Lung microvascular endothelial cell (primary cell): ENCODE results near the gene MARS1. TPM values are rescaled to one million over a fixed set of nuclear protein-coding genes. Genes with fewer than 3 reads are reported as not detected.

Source experiments
- DNase-seq, 2 donors: peaks; one replicate each; pipeline versions ENCODE4 v3.0.0 to v3.0.0-alpha.2; 2010; ENCODE audit warnings: low read depth in 2 of 2
- total RNA-seq: library from RNA; depleted of rRNA; stranded (reverse); fragments of >200 nt; gene quantifications from 2 replicates; pipeline ENCODE4 v1.2.1, GENCODE V29; 2014

Gene MARS1
- total RNA-seq, 1 donor from 2014 or later = 123 TPM

DNA sequence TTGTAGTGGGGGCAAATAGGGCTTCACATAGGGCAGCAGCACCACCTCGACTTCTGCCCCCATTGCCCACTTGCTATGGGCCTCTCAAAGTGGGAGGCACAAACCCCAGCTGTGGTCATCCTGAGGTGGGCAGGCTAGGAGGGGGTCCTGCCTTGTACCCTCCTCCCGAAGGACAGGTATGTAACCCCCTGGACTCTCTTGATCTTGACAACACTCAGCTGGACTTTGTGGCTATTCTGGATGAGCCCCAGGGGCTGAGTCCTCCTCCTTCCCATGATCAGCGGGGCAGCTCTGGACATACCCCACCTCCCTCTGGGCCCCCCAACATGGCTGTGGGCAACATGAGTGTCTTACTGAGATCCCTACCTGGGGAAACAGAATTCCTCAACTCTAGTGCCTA is 16.2 kb upstream of the MARS1 start:
- no peak for DNase-seq

DNA sequence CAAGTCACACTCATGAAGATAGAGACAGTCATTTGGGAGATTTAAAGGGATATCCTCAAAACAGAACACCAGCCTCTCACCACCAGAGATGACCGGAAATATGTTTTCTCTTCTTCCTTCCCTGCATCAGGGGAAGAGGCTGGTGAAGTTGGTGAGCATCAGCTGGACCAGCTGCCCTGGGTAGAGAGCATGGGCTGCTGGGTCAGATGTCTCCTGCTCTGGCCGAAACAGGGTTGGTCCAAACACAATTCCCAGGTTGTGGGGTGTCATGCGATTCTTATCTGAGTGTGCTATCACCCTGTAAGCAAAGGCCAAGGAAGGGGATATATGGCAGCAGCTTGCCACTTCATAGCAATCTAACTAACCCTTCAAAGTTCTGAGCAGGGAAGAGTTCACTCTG is 15.5 kb upstream of the MARS1 start:
- DNase-seq = no peak

DNA sequence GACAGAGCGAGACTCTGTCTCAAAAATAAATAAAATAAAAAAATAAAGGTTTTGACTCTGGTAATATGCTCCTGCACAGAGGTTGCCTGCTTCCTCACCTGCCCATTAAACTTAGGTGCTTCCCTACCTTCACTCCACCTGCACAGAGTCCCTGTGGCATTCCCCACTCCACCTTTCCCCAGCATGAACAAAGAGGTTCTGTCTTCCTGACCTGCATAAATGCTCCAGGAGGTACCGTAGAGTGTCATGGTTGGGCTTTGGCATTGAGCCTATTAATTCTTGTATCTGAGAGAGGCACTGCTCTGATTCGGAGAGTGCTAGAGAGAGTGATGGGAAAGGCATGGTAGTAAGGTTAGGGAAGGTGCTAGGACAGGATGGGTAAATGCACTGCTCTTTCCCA is 14.5 kb upstream of the MARS1 start:
- DNase-seq = no peak

DNA sequence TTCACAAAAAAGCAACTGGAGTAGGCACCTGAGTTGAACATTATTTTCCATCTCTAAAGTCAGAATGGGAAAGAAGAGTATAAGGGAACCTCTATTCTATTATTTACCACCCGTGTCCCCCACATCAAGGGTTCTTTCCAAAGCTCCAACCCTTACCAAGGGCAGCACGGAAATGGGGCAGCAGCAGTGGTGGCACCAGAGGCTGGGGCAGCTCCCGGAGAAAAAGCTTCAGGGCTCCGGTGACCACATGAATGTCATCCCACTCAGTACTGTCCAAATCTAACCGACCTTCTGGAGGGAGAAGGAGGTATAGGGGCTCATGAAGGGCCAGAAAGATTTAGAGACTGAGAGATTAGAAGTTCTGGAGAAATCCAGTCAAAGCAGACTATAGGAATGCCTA is 14.0 kb upstream of the MARS1 start:
- no peak for DNase-seq

DNA sequence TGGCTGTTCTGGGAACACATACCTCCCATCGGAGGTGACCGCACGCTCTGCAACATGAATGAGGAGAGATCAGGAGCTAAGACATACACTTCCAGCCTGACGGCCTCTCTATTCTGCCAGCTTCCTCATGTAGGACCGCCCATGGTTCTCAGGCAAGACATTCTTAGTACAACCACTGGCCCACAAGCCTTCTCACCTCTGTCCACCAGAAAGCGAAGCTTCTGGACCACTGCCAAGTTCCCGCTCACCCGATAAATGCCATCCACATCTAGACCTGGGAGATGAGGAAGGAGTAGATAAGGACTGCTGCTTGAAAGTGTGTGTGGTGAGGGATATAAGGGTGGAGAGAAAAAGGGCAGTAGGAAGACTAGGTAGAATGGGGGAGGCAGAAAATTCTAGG is 13.4 kb upstream of the MARS1 start:
- DNase-seq = no peak

DNA sequence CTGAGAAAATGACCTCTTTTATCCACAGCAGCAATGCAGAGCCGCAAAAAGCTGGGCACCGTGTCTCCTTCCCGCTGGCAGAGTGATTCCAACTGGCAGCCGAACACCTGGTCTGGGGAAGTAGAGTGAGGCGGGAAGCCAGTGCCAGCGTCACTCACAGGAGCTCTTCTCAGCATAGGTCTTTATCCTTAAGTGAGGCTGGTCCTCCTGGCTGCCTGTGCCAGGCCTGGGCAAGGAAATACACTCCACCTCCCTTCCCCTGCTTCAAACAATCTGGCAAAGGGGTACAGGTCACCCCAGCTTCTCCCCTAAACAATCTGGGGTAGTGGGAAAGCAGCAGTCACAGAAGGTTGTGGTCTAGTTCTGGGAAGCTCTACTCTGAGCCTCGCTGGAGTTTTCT is 13.0 kb upstream of the MARS1 start:
- no peak for DNase-seq

DNA sequence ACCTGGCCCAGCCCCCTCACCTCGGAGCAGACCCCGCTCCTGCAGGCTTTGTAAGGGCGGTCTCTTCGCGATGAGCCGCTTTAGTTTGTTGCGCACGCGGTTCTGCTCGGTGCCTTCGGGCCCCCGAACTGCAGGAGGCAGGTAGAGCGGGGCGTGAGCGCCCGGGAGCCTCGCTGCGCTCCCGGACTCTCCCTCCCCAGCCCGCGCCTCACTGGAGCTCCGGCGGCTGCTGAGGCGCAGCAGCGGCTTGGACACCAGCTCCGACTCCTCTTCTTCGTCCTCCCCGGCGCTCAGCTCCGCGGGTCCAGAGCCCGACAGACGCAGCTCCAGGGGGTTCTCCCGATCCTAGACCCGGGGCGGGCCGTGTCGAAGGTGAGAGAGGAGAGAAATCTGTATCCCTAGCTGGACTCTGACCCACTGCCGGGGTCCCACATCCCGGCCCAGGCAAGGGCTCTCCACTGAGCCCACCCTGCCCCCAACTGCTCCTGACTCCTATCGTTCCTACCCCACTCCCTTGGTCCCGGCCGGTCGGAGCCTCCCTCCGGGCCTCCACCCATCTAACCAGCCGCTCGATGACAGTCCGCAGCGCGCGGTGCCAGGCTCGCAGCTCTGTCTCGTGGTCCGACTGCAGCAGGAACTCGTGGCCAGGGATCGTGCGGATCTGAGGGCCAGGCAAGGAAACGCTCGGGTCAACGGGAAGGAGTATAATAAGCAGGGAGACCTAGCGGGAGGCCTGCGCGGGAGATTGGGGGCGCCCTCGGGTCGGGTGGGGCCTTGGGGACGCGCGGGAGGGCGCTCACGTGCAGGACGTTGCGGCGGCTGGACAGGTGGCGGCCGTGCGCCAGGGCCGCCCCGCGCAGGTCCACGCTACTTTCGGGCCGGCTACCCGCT is 12.4 kb upstream of the MARS1 start:
- DNase-seq = peak; percentile 43 to 45

DNA sequence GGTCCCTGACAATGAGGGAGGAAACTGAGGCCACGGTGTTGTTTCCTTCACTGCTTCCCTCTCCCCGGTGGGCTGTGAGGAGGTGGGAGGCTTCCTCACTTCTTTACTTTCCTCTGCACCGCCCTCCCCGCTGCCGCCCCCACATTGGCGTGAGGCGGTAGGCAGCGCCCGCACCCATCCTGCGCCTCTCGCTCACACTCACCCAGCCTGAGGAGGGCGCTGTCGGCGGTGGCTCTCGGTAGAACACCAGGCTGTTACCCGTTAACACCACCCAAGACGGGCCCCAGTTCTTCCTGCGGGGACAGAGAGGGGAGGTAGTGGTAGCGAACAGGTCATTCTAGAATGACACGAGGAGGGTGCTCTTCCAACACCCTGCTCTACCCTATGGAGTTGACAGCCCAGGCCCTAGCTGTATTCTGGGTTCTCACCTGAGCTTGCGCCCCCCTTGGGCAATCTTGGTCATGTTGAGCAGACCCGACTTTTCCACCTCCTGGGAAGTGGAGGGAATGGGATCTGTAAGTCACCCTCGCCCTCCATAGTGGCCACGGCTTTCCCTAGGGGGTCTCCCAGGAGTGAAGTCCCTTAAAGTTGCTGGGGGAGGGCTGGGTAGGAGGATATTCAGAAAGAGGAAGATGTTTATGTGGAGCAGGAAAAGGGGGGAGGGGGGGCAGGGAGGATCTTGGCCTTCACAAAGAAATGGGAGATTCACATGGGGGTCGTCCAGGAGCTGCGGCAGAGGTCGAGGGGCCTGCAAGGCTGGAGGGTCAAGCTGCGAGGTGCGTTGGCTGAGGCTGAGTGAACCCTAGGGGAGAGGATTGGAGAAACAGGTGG is 11.5 kb upstream of the MARS1 start:
- no peak for DNase-seq

DNA sequence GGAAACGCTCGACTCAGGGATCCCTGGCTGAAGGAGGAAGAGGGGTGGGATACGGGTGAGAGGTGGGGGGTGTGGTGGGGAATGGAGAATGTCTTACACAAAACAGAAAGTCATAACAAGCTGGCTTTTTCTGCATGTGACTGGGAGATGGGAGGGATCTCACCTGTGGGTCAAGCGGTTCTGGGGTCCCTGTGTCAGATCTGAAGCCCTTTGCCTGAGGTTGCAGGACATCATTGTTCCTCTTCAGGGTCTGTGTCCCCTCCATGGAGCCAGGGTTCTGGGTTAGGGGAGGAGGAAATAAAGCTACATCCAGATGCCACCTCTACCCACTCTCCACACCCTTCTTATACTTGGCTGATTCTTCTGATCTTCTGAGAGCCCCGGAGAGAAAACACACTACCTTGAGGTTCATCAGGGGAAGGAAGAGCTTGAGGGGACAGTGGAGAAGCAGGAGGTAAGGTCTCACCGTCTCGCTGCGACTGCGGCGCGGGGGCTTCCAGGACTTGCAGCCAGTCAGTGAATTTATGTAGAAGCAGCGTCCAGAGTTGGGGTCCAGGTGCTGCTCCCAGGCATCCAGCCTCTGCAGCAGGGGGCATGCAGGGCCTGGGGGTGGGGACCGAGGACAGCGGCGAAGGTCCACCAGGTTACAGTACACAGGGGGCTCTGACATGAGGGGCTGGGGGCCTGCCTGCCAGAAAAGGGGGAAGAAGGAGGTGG is 10.7 kb upstream of the MARS1 start:
- no peak for DNase-seq

DNA sequence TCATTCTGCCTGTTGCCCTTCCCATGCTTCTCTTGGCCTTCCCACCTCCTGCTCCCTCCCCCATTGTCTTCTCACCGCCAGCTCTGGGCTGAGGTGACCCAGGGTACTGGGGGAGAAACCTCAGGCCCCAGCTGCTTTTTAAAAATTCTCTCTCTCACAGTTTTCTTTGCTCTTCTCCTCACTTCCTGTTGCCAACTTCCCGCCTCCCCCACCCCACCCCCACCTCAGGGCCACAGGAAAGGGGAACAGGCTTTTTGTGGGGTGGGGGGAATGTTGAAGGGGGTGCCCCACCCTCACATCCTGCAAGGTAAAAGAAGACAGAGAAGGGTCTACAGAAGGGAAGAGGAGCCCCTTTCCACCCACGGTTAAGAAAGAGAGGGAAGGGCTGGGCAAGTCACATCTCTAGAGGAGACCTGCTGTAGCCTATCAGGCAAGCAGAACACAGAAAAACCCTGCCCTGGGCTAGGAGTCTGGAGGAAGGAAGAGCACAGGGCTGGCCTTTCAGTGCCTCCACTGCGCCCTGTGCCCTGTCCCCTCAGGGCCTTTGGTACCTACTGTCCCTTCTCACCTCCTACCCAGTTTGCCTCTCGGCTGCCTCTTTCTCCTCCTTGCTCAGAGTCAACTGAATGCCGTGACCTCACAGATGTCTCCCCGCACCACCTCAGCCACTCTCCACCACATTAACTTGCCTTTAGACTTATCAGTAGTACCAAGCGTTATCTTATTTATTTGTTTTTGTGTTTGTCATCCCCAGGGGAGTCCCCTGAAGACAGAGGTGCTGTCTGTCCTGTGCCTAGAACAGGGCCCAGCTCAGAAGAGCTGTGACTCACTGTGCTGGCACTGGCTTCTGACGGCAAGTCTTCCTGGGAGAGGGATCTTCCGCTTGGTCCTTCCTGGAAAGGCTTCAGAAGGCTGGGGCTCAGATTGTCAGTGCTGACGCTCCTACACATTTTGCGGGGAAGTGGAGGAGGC is 9.9 kb upstream of the MARS1 start:
- DNase-seq = peak in 1 of 2 donors; percentile 44

DNA sequence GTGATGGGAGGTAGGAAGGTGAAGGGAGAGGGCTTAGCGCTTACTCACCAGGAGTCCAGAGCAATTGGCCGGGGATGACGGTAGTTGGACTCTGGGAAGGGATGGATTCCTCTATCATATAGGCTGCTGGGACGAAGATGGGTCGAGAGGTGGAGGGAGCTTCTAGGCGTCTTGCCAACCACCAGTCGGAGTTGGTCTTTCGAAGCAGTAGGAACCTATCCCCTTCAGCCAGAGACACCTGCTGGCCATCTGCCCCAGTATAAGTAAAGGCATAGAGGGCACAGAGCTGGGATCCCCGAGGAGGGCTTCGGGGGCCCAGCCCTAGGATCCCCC is 8.9 kb upstream of the MARS1 start:
- no peak for DNase-seq

DNA sequence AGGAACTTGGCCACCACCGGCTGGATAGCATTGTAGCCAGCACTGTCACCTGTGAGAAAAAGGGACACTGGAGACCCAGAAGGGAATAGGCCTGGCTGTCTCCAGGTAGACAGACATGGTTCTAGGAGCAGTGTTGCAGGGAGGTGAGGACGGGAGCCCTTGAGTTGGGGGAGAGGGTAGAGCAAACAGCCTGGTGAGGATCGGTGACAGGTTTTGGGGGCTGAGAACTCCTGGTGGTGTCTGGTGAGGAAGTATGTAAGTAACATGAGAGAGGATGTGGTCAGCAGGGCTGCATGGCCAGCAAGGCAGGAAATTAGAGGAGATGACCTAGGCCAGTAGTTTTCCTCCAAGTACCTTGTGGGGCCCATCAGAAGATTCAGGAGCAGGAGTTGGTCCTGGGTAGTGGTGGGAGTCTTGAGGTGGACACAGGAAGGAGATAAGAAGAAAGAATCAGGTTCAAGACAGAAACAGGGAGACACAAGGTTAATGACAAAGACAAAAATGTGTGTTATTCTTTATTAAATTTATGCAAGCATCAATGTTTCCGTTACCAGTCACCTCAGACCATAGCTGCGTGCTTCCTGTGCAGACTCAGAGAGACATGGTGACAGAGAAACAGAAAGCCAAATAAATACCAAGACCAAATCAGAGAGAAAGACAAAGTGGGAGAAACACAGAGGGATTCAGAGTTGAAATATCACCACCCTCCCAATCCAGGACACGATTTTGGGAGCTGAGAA is 8.3 kb upstream of the MARS1 start, which contains the start of gene ARHGAP9:
Gene ARHGAP9 (minus strand): TSS at position 491 of the 740 bp plus-strand sequence. CDS start 460 bp downstream, at position 31.
- DNase-seq = peak; percentile 62 to 77

DNA sequence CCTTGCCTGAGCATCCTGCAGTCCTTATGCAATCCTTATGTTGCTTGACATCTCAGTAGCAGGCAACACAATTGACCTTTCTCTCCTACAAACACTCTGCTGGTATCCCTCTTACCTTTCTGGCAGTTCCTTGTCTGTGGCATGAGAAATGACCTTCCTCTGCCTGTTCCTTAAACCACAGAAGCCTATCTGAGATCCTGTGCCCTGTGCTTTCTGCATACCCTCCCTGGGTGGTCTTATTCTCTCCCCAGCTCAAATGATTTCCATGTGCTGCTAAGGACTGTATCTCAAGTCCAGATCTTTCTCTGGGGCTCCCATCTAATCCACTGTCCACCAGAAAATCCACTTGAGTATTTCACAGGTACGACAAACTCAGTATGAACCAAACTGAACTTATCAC is 6.2 kb upstream of the MARS1 start:
- no peak for DNase-seq

DNA sequence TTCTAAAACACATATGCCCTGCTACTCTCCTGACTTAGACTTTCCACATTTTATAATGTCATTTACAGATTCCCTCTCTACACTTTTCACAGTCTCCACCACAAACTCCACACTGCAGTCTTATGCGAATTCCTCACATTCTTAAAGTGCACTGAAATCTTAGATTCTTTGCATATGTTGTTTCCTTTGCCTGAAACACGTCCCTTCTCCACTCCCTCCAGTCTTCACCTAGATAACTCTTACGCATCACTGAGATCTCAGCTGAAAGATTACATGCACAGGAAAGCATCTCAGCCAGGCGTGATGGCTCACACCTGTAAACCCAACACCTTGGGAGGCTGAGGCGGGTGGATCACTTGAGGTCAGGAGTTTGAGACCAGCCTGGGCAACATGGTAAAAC is 4.4 kb upstream of the MARS1 start:
- DNase-seq = no peak

DNA sequence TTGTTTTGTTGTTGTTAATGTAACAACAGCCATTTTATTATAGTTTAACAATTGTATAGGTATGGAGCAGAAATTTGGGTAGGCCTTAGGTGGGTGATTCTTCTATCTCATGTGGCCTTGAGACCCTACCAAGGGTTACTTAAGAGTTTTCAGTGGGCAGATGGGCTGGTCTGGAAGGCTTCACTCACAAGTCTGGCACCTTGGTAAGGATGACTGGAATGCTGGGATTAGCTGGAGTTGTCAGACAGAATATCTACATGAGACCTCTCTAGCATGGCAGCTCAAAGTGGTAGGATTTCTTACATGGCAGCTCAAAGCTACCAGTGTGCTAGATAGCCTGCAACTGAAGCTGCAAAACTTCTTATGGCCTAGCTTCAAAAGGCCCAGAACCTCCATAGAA is 2.2 kb upstream of the MARS1 start:
- DNase-seq = no peak

DNA sequence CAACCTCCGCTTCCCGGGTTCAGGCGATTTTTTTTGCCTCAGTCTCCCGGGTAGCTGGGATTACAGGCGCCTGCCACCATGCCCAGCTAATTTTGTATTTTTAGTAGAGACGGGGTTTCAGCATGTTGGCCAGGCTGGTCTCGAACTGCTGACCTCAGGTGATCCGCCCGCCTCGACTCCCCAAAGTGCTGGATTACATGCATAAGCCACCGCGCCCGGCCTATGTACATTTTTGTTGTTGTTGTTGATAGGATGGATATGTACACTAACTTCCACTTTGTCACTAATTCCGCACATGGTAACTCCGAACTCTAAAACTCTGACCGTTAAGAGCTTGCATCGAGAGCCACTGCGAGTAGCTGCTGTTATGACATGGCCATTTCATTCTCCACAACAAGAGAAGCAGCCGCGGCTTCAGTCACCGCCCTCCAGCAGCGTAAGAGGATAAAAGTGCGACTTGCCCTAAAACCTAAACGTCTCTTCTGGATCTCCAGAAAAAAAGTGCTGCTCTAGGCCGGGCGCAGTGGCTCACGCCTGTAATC is 742 bp upstream of the MARS1 start:
- peak in 1 of 2 donors; percentile 15 for DNase-seq

DNA sequence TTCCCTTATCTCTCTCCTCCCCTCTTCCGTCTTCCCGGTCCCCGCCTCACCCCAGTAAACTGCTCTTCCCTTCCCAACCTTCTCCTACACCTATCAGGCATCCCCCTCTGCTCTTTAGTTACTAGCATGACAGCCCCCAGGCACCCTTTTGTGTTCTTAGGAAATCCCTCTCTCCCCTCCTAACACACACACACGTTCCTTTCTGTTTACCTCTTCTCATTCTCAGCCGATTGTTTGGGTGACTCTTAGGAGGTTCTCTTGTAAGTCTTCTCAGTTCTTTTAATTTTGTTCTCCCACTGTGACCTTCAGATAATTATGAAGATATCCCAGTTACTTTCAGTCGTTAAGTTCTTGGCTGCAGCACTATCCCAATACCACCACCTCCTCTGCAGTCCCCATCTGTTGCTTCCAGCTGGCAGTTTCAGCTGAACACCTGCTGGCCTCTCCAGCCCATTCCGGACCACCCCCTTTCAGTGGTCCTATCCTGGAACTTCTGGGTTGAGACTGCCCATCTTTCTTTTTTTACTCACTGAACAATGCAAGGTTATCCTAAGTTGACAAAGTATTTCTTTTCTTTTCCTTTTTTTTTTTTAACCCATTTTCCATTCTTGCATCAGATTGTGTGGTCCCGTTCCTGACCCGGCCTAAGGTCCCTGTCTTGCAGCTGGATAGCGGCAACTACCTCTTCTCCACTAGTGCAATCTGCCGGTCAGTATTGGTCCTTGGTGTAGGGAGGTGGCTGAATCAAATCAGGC is 711 bp downstream of the MARS1 start:
- DNase-seq = peak in 1 of 2 donors; percentile 29

DNA sequence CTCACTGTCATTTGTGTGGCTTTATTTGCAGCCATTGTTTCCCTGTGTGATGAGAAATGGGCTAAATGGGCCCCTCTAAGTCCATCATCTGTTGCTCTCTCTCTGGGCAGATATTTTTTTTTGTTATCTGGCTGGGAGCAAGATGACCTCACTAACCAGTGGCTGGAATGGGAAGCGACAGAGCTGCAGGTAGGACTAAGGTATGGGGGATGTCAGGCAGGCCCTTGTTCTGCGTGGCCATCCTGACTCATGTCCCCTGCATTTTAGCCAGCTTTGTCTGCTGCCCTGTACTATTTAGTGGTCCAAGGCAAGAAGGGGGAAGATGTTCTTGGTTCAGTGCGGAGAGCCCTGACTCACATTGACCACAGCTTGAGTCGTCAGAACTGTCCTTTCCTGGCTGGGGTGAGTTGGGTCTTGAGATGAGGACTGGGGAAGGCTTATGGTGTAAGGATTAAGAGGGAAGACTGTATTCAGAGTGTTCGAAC is 1.3 kb downstream of the MARS1 start:
- DNase-seq = no peak

DNA sequence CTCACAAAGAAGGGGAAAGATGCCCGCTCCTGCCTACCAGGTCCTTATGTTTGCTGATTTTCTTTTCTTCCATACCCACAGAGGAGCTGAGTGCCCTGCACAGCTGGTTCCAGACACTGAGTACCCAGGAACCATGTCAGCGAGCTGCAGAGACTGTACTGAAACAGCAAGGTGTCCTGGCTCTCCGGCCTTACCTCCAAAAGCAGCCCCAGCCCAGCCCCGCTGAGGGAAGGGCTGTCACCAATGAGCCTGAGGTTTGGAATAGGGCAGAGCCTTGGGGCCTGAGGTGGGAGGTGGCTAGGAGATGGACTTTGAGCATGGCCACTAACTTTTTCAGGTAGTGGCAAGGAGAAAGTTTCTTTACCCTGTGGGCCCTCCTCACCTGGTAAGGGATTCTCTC is 2.3 kb downstream of the MARS1 start:
- no peak for DNase-seq
